Heart left ventricle (tissue), 13 donors: ENCODE data around the gene PIR.

Experiments
- CTCF ChIP-seq, 12 donors: fragments of 200-600 bp; sonication (generic) in 4 of 12; IDR thresholded peaks; one replicate each; pipeline versions ENCODE4 v1.5.0 to v1.8.0; 2018 to 2022; ENCODE audit warnings: antibody characterized with exemption in 12 of 12, mild to moderate bottlenecking in 5 of 12
- POLR2A ChIP-seq, 2 donors: fragments of 450-650 bp; IDR thresholded peaks; one replicate each; pipeline ENCODE4 v1.6.1; 2017; ENCODE audit warnings: antibody characterized with exemption in 2 of 2, mild to moderate bottlenecking in 2 of 2, moderate library complexity in 2 of 2
- donor health status: ischemic (EF 13 %, LVEDD 7.1; RV severe dilation, severe dysfunction).
- donor health status: DM: no; HTN: yes; CAD: no.
- donor health status: DM: no; HTN: no; CAD: no.
- donor health status: ischemic (EF 25% LVEDD 6.9; RV normal size, moderate dysfunction).
- donor health status: ischemic (EF 25% LVEDD 5.7; RV mildly dilated, moderate dysfunction).
- donor health status: ischemic (EF 35%, LVEDD 5.7; RV mildly dilated, moderate dysfunction).
- donor health status: nonischemic (EF 11% LVEDD 7.7; RV severe dilation, severe dysfunction).
- donor health status: DM: yes; HTN: yes; CAD: no.
- donor health status: PGD.
- donor health status: ischemic (EF 29% LVEDD 5.4; RV normal size, mild dysfunction).
- donor health status: nonischemic (EF 23%, LVEDD 6.1; RV moderate dilation, normal function).

- TF ChIP-seq CTCF (IDR thresholded peaks at IDR 0.05), result peak in 1 of 12 donors; percentile 8
- TF ChIP-seq POLR2A (IDR thresholded peaks at IDR 0.05), result no peak
Measured at GRCh38 chrX:15465896-15466651, 27.1 kb downstream of the PIR start.
